ENCODE measurements around the gene TMEM132C.

Gene TMEM132C

DNA sequence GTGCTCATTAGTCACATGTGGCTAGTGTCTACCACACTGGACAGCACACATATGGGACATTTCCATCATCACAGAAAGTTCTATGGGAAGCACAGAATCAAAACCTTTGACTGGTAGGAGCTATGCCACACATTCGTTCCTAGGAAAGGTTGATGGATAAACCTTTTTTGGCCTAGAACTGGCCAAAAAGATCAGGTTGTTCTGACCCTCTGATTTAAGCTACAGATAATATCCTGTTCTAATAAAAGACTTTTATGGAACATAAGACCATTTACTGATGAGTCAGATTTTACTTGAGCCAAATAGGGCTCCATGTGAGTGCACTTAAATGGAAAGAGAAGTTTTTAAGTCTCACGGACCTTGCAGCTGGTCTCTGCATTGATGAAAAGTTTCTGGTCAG is 413.6 kb downstream of the TMEM132C start:
- no peak for DNase-seq

DNA sequence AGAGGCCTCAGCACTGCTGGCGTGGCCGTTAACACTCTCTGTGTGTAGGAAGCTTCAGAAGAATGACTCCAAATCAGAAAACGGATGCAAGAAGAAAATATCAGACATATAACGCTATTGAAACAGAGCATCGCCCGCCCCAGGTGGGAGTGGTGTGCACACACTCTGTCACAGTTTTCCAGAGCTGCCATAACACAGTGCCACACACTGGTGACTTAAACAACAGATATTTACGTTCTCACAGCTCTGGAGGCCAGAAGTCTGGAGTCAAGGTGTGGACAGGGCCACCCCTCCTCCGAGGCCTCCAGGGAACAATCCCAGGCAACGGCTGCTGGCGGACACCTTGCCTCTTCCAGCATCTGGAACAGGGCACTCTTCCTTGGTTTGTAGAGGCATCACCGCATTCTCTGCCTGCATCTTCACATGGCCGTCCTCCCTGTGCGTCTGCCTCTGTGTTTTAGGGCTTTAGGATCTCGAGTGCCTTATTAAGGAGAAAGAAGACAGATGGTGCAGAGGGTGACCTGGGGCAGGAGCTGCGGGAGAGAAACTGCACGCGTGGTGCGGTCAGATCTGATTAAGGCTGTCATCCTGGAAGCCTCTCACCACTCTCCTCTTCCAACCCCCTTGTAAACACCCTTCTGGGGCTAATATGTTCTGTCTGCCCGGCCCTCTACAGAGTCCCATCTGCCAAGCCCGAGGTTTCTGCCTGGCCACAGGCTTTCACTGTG is 415.7 kb downstream of the TMEM132C start:
- DNase-seq, result no peak

DNA sequence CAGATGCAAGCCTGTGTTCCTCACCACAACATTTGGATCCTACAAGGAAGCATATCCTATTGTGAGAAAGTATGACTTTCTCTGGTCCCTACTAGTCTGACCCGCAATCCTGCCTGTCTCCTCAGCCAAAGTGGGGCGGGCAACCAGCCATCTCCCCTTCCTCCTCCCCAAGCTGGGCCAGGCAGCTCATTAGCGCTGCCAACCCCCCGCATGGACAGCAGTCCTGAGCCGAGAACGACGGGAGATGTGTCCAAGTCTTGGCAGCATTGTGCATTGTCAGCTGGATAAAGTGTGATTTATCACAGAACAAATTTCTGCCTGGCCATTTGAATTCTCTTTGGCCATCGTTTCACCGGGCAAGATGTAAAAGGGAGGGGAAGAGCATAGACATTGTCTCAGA is 417.4 kb downstream of the TMEM132C start:
- no peak for DNase-seq

DNA sequence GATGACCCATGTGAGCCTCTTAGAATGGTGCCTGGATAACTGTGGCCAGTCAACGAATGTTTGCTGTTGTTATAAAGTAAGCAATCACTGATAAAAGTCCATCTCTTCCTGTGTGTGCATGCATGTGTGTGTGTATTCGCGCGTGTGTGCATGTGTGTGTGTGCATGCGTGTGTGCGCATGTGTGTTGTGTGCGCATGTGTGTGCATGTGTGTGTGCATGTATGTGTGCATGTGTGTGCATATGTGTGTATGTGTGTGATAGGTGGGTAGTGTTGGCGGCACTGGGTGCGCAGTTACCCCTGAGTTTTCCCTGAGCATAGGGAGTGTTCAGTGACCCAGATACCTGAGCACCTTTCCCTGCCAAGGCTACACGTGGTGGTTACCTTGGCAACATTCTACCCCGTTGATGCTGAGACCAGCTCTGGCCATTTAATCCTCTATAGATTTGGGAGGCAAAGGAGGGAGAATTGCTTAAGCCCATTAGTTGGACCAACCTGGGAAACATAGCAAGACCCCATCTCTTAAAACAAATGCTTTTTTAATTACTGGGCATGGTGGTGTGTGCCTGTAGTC is 419.0 kb downstream of the TMEM132C start:
- DNase-seq, result no peak

DNA sequence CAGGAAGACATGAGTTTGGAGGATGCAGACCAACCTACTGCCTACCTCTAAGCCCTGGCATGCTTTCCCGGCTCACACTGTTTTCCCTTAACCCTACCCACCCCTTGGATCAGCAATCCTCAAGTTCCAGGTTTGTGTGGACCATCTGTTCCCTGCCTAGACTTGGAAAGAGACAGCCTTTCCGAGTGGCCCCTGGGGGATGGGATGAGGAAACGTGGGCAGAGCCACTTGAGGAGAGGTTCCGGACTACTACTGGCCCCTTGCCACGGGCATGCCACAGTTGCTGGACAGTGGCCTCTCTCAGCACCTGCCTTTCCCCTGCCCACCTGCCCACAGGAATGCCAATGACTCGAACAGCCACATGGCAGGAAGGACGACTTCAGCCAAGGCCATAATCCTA is 420.9 kb downstream of the TMEM132C start:
- DNase-seq, result no peak

DNA sequence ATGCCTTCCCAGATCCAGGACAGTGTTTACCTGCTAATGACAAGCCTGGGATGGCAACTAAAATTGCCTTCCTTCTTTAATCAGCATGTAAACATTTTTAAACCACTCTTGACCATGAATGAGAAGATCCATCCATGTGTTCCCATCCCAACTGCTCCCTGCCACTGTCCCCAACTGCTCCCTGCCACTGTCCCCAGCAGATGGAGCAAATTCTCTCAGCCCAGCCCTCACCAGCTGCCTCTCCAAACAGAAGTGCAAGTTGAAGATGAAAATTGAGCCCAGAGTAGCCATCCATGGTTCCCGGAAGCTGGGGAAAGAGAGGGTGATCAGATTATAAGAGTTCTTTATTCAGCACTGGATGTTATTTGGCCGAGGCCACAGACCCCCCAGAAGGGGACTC is 423.7 kb downstream of the TMEM132C start:
- DNase-seq, result no peak

DNA sequence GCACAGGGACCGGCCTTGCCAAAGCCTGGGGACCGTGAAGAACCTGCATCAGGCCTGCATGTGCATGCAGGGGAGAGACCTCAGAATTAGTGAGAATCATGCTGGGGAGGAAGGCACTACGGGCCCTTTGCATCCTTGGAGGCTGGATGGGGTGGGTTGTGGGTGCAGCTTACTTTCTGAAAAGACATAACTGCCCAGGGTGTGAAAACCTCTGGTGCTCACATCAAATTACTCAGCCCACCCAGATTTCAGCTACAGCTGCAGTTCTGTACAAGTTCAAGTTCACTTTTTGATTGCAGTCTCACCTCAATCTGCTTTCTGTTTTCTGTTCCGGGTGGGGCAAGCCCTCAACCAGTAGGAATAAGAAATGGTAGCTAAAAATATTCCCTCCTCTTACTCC is 426.1 kb downstream of the TMEM132C start:
- DNase-seq, result no peak

DNA sequence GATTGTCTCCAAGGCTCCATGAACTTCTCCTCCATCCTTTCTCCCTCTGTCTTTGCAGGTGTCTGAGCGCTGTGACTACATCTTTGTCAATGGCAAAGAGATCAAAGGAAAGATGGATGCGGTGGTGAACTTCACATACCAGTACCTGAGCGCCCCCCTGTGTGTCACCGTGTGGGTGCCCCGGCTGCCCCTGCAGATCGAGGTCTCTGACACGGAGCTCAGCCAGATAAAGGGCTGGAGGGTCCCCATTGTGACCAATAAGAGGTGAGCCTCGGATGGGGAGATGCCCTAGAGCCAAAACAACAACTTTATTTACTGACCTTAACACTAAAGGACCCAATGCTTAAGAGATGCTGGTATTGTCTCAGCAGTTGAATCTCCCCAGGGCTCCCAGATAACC is 426.8 kb downstream of the TMEM132C start:
- no peak for DNase-seq

DNA sequence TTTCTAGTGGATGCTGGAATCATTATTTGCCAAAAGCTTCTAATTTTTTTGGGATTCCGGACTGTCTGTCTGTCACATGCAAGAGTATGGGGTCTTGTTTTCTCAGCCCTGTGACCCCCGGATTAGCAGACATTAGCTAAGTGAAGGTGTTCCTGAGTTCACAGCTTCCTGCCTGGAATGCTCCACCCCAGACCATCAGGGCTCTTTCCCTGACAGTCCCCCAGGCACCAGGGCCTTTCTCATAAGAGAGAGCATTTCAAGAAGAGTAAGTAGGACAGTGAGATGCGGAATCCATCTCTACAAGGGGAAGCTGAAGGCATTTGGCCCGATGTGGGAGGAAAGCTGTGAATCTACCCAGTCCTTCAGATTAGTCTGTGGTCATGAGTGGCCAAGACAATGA is 427.5 kb downstream of the TMEM132C start:
- DNase-seq, result no peak

DNA sequence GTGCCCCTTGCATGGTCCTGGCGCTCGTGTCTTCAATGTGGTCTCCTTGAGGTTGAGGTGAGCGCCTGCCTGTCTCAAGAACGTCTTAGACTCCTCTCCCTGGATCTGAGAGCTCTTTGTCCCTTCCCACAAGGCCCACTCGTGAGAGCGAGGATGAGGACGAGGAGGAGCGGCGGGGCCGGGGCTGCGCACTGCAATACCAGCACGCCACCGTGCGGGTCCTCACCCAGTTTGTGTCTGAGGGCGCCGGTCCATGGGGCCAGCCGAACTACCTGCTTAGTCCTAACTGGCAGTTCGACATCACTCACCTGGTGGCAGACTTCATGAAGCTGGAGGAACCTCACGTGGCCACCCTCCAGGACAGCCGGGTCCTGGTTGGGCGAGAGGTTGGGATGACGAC is 428.7 kb downstream of the TMEM132C start:
- no peak for DNase-seq

DNA sequence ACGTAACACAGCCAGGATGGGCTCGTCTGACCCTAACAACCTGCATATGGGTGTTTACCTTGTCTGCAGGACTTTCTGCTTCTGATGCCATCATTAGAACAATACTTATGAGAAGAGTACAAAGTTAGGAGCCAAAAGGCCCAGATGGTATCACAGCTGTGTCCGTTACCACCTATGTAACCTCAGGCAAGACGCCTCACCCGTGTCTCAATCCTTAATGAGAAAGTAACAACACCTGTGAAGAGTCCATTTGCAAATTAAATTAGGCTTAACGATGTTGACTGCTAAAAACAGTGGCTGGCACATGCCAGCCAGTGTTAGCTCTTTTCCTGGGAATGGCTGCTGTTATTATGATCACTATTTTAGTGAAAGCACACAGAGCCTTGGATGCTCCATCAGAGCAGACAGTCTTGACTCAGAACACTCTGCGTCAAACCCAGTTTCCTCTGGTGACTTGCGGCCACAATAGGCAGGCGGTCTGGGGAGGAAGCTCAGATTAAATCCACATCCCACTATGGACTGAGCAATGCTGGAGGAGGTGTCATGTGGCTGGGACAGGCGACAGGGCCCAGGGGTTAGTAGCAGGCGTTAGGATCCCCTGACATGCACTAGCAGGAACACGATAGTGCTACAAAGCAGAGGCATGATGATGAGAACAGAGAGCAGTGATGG is 431.5 kb downstream of the TMEM132C start:
- DNase-seq, result no peak

DNA sequence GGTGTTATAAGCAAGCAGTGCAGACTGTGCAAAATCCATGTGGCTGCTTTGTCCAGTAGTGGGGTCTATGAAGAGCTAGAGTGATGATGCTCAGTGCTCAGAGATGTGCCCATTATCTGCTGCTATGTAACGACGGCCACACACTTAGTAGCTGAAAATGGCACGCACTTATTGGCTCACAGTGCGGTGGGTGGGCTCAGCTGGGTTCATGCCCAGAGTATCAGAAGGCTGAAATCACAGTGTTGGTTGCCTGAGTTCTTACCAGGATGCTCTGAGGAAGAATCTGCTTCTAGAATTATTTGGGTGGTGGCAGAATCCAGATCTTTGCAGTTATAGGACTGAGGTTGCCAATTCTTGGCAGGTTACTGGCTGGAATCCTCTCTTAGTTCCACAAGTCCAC is 432.1 kb downstream of the TMEM132C start:
- DNase-seq, result no peak

DNA sequence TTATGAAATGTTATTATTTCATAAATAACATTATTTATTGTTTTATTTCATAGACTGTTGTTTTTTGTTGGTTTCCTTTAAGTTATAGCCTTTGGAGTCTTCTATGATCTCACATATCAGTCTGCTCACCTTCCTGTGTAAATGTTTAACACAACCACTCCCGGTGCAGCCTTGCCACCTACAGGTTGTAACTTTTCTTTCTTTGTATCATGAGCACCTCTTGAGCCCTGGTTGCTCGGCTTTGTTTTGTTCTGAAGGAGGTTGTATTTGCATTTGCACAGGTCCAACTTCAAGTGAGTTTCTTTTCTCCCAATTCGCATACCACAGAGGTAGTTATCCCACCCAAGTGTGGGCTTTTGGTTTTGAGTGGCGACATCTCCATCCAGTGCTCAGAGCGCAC is 435.4 kb downstream of the TMEM132C start:
- no peak for DNase-seq

DNA sequence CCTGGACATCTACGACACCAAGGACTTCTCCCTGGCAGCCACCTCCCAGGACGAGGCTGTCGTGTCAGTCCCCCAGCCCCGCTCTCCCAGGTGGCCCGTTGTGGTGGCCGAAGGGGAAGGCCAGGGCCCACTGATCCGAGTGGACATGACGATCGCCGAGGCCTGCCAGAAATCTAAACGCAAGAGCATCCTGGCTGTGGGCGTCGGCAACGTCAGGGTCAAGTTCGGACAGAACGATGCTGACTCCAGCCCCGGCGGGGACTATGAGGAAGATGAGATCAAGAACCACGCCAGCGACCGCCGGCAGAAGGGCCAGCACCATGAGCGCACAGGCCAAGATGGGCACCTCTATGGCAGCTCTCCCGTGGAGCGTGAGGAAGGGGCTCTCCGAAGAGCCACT is 438.2 kb downstream of the TMEM132C start:
- no peak for DNase-seq

DNA sequence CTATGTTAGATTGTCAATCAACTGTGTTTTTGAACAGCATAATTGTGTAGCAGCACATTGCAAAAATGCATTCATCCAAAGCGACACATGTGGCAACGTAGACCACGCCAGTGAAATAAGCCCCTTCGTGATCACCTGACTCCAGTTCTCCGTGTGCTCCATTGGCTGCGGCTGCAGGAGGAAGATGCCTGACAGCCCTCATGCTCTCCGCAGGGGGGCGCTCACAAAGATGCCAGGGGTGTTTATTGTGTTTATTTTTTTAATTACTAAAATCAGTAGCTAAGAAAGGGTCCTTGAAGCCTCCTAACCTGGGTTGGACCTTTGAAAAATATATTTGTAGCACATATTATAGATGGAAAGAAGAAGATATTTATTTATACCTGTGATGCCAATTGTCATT is 440.5 kb downstream of the TMEM132C start:
- no peak for DNase-seq

DNA sequence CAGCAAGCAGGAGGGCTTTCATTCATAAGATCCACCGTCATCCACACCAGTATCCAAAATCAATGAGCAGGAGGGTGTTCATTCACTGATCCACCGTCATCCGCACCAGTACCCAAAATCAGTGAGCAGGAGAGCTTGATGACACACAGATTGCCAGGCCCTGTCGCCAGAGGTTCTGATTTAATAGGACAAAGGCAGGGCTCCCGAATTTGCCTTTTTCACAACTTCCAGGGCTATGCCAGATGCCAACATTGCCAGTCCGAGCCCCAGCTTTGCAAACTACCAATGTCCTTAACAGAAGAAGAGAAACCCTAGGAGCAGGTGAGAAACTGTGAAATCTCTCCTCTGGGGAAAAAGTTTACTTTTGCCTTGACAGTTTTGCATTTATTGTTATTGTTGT is 441.8 kb downstream of the TMEM132C start:
- DNase-seq, result no peak

DNA sequence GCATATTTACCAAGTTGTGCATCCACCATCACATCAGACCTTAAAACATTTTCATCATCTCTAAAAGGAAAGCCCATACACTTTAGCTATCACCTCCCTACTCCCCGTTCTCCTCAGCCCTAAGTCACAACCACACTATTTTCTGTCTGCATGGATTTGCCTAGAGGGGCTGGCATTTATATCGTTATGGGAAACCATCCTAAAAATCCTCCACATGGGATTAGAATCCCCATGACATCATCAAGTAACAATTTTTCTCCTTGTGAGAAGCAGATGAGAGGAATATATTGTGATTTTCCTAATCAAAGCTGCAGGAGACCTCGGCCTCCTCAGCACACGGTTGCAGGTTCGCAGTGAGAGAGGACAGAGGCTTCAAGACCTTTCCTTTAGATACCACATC is 442.7 kb downstream of the TMEM132C start:
- no peak for DNase-seq

DNA sequence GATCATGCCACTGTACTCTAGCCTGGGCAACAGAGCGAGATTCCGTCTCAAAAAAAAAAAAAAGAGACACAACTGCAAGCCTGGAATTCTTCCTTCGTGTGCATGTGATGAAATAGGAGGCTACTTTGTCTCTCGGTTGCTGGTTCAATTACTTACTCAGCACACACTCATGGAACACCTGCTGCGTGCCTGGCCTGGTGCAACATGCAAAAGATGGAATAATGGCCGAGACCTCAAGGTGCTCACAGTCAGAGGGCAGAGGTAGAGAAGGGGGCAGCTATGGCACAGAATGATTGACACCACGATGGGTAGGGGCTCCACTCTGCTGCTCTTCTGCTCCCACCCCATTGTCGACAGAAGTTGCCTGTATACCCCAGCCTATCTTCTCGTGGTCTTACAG is 444.5 kb downstream of the TMEM132C start:
- DNase-seq, result no peak

DNA sequence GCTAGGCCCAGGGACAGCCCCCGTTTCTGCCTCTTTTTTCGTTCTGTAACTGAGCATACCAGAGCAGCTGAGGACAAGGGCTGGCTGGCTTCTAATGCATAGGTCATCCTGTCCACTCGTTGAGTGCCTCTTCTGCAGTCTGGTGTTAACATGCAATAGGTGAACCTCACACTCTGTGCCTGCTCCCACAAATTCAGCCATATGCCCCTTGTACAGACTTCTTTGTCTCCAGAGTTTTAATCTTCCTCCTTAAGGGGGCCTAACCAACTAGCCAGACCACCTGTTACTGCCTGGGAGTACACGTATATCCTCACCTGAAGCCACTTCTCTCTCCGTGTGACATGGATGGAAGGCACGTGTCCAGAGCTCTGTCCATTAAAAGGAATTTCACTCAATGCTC is 445.7 kb downstream of the TMEM132C start:
- no peak for DNase-seq

DNA sequence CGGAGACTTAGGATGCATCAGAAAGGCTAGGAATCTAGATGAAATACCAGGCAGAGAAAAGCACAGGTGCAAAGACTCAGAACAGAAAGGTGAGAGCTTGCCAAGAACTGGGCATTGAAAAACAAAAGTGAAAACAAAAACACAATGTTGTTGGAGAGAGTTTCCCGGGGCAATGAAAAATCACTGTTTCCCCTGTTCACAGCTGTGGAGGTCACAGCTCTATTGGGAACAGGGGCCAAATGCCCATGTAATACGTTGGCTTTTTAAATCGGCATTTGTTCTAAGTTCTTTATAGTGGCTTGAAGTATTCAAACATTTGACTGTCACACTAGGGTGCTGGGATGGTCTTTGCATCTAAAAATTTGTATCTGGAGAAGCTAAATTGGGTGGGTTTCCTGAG is 448.5 kb downstream of the TMEM132C start:
- DNase-seq, result no peak

DNA sequence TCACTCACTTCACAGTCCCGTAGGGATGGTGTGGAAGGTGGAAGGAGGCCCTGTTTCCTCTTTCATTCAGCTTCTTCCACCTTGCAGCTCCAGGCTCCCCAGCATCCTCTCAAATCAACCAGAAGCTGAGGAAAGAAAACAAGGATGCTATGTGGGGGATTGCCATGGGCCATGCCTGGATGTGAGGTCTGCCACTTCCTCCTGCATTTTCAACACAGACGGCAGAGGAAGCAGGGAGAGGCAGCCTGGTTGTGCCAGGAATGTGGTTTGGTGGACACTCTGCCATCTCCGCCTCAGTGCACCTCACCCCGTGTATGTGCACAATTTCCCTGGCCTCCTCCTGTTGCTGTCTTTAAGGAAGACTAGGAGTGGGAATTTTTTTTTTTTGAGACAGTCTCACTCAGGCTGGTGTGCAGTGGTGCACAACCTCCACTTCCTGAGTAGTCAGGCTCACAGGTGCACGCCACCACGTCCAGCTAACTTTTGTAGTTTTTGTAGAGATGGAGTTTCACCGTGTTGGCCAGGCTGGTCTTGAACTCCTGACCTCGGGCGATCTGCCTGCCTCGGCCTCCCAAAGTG is 457.6 kb downstream of the TMEM132C start:
- DNase-seq, result no peak

DNA sequence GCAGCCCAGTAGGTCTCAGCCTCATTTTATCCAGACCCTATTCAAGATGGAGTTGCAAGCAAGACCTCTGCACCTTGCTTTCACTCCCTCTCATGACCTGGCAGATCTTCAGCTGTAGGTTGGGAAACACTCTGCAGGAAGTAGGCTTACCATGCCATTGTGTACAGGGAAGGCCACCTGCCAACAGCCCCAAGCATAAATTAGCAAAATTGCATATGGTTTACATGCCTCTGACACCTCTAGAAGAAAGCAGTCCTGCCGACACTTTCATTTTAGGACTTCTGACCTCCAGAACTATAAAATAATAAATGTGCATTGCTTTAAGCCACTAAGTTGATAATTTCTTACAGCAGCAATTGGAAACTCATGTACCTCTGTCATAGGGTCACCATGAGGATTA is 459.9 kb downstream of the TMEM132C start:
- DNase-seq, result no peak

DNA sequence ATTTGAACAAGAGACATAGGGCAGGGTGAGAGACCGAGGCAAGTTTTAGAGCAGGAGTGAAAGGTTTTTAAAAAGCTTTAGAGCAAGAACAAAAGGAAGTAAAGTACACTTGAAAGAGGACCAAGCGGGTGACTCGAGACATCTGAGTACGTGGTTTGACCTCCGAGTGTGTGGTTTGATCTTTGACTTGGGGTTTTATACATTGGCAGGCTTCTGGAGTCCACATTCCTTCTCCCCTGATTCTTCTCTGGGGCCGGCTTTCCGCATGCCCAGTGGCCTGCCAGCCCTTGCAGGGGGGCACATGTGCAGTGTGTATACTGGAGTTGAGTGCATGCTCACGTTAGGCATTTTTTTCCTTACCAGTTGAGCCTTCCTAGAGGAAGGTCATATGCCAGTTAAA is 460.5 kb downstream of the TMEM132C start:
- no peak for DNase-seq

DNA sequence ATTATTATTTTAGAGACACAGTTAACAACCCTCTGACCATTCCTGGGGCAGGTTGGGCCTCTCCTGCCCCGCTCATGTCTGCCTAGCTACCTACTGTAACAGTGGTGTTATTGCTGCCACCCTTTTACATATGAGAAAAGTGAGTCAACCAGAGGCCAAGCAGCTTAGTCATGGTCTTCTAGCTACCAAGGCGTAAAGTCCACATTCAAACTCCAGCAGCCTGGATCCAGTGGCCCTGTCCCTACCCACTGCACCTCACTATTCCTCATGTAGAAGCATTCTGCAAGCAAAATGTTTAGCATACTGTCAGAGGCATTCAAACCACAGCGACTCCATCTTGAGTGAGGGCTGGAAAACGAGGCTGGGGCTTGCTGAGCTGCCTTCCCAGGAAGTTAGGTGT is 461.0 kb downstream of the TMEM132C start:
- no peak for DNase-seq

All from EL (cell line).